GM20000 (cell line): Measurements from ENCODE around the gene BAZ1A.

Source experiments
- DNase-seq: peaks from one replicate; pipeline ENCODE4 v3.0.0; 2012; ENCODE audit warnings: low spot score
- CTCF ChIP-seq: IDR thresholded peaks from 2 replicates; pipeline ENCODE4 v1.5.1; 2012; ENCODE audit warnings: mild to moderate bottlenecking, control low read depth; ENCODE audit errors: extremely low read depth, missing control alignments

Gene BAZ1A

GRCh38 chr14:34845869-34846268 lies 29.3 kb downstream of the BAZ1A start:
- TF ChIP-seq CTCF, result no peak

GRCh38 chr14:34843011-34843554 lies 32.1 kb downstream of the BAZ1A start:
- DNase-seq, result peak; percentile 10
- TF ChIP-seq CTCF, result no peak

More at GRCh38 chr14:34845869-34846268, 29.3 kb downstream of the BAZ1A start:
- no peak for DNase-seq

GRCh38 chr14:34837801-34838322 lies 37.3 kb downstream of the BAZ1A start:
- DNase-seq, result no peak
- no peak for TF ChIP-seq CTCF

GRCh38 chr14:34835312-34835711 lies 39.8 kb downstream of the BAZ1A start:
- no peak for DNase-seq
- no peak for TF ChIP-seq CTCF

- DNase-seq, result peak; percentile 24
- no peak for TF ChIP-seq CTCF
These were observed 41.3 kb downstream of the BAZ1A start for GRCh38 chr14:34833549-34834523.

- no peak for TF ChIP-seq CTCF
- DNase-seq, result no peak
These were observed 48.5 kb downstream of the BAZ1A start for GRCh38 chr14:34826661-34827060.

- no peak for TF ChIP-seq CTCF
- no peak for DNase-seq
These were observed 50.3 kb downstream of the BAZ1A start for GRCh38 chr14:34824826-34825225.
